ENCODE measurements around the gene GID8. TPM values are rescaled to one million over a fixed set of nuclear protein-coding genes. Genes with fewer than 3 reads are reported as not detected.
A peak's percentile ranks its signal among the peaks of the same experiment; 100 is the strongest.

GID8 gene
- total and polyA plus RNA-seq, 2 of the 13 experiments (the other 11 are each of a cell fraction or from before 2014, with no cell fraction given): 39.6 to 59.8 TPM

GRCh38 chr20:62938105-62938888, at the start of gene GID8 (continued):
- TF ChIP-seq ZNF619 (CRISPR knock-in tag; IDR thresholded peaks at IDR 0.05): peak; percentile 90; the same call in 1 of the 2 replicates
- peak; percentile 96; the same call in 1 of the 2 replicates for TF ChIP-seq PLSCR1 (CRISPR knock-in tag; IDR thresholded peaks at IDR 0.05; ENCODE audit: borderline replicate concordance)
- no peak for TF ChIP-seq GABPA (IDR thresholded peaks at IDR 0.05; ENCODE audit: low read depth, low read length)
- TF ChIP-seq GABPA (CRISPR knock-in tag; IDR thresholded peaks at IDR 0.05; ENCODE audit: low read depth): 0 out of 2 replicates have a peak, but pooled peaks have one; percentile 21
- no peak for TF ChIP-seq HNF4G (IDR thresholded peaks at IDR 0.05; ENCODE audit: borderline replicate concordance, low read depth, low read length)
- TF ChIP-seq HNF4G (CRISPR knock-in tag; IDR thresholded peaks at IDR 0.05; ENCODE audit: borderline replicate concordance, low read depth): 0 out of 2 replicates have a peak, but pooled peaks have one; percentile 6
- TF ChIP-seq MXI1 (IDR thresholded peaks at IDR 0.05; ENCODE audit: borderline replicate concordance, low read depth, low read length): peak; percentile 13; the same call in 1 of the 3 replicates
- peak; percentile 58; the same call in 1 of the 2 replicates for TF ChIP-seq SATB2 (CRISPR knock-in tag; IDR thresholded peaks at IDR 0.05)
- no peak; the same call in 1 of the 2 replicates for TF ChIP-seq HOXA3 (CRISPR knock-in tag; IDR thresholded peaks at IDR 0.05)
- TF ChIP-seq PHF21A (CRISPR knock-in tag; IDR thresholded peaks at IDR 0.05): peak; percentile 30; the same call in 1 of the 2 replicates
- no peak for TF ChIP-seq LRRFIP1 (CRISPR knock-in tag; conservative IDR thresholded peaks at IDR 0.05)
- TF ChIP-seq DMTF1 (CRISPR knock-in tag; IDR thresholded peaks at IDR 0.05): 0 out of 2 replicates have a peak, but pooled peaks have one; percentile 16
- no peak for TF ChIP-seq ZNF543 (CRISPR knock-in tag; IDR thresholded peaks at IDR 0.05)
- TF ChIP-seq ZEB1 (IDR thresholded peaks at IDR 0.05; ENCODE audit: insufficient replicate concordance, low read depth): no peak
- no peak for TF ChIP-seq ZNF609 (CRISPR knock-in tag; IDR thresholded peaks at IDR 0.05; ENCODE audit: borderline replicate concordance)
- TF ChIP-seq PRMT3 (CRISPR knock-in tag; IDR thresholded peaks at IDR 0.05; ENCODE audit: borderline replicate concordance, low read depth): peak; percentile 31; the same call in 1 of the 2 replicates
- peak; percentile 17; the same call in 1 of the 2 replicates for TF ChIP-seq GFI1 (CRISPR knock-in tag; IDR thresholded peaks at IDR 0.05; ENCODE audit: borderline replicate concordance)
- 0 out of 2 replicates have a peak, but pooled peaks have one; percentile 47 for TF ChIP-seq CCDC6 (CRISPR knock-in tag; IDR thresholded peaks at IDR 0.05)
